Left hindlimb (tissue), 1 donor: ENCODE measurements around the gene EHBP1L1.

Source experiments
- DNase-seq: peaks from one replicate; pipeline ENCODE4 v3.0.0-alpha.2; 2018

EHBP1L1 gene

DNA sequence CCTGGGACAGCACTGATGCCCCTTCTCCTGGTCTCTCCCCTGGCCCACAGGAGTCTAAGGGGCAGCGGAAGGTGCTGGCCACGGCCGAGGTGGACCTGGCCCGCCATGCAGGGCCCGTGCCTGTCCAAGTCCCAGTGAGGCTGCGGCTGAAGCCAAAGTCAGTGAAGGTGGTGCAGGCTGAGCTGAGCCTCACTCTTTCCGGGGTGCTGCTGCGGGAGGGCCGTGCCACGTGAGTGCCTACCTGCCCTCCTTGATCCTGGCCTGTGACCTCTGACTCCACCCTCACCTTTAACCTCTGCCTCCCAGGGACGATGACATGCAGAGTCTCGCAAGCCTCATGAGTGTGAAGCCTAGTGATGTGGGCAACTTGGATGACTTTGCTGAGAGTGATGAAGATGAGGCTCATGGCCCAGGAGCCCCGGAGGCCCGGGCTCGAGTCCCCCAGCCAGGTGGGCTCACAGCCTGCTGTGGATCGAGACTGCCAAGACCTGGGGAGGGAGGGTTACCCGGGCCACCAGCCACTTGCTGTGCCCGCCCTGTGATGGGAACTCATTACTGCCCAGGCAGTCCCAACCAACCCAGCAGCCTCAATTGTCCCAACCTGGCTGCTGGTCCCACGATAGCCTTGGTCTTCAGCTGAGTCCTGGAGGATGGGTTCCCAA is 4.3 kb downstream of the EHBP1L1 start:
- DNase-seq, result no peak

DNA sequence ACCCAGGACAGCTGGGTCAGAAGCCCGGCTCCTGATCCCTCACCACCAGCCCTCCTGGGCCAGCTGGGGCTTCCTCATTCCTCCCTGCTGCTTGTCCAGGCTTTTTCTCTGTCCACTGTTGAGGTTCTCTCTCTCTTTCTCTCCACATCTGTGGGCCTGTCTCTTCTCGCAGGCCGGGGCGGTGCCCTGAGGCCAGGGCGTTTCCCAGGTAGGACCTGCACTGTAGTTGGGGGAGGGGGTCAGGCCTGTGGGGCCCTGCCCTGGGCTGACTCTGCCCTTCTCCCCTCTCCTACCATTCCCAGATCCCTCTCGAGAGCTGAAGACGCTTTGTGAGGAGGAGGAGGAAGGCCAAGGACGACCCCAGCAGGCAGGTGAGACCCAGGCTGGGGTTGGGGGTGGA is 4.9 kb downstream of the EHBP1L1 start:
- no peak for DNase-seq

DNA sequence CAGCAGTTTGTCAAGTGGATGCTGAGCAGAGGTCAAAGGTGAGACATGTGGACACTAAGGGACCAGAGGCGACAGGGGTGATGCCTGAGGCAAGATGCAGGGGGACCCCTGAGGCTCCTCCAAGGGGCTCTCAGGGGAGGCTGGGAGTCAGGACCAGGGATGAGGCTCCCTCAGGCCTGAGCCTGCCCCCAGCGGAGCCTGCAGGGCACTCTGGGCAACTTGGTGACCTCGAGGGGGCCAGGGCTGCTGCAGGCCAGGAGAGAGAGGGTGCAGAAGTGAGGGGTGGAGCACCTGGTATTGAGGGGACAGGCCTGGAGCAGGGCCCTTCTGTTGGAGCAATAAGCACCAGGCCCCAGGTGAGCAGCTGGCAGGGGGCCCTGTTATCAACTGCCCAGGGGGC is 6.1 kb downstream of the EHBP1L1 start:
- no peak for DNase-seq

DNA sequence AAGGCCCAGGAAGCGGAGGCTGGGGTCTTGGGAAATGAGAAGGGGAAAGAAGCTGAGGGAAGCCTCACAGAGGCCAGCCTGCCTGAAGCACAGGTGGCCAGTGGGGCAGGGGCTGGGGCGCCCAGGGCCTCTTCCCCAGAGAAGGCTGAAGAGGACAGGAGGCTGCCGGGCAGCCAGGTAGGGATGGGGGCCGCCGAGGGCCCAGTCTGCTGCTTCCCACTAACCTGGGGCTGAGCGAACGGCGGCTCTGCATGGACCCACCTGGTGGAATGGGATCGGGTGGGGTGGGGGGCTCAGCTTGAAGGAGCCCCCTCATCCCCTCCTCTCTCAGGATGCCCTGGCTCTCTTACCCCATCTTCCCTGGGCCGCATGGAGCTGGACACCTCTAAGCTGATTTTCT is 7.7 kb downstream of the EHBP1L1 start:
- no peak for DNase-seq

DNA sequence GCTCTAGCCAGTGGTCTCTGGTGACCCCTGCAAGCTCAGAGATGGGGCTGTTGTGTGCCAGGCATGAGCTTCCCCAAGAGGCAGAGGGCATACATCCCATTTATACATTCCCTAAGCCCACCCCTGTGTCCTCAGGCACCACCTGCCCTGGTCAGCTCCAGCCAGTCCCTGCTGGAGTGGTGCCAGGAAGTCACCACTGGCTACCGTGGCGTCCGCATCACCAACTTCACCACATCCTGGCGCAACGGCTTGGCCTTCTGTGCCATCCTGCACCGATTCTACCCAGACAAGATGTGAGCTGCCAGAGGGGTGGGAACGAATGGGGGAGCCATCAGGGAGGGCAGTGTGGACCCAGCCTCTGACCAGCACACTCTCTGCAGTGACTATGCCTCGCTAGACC is 8.3 kb downstream of the EHBP1L1 start:
- DNase-seq, result no peak

DNA sequence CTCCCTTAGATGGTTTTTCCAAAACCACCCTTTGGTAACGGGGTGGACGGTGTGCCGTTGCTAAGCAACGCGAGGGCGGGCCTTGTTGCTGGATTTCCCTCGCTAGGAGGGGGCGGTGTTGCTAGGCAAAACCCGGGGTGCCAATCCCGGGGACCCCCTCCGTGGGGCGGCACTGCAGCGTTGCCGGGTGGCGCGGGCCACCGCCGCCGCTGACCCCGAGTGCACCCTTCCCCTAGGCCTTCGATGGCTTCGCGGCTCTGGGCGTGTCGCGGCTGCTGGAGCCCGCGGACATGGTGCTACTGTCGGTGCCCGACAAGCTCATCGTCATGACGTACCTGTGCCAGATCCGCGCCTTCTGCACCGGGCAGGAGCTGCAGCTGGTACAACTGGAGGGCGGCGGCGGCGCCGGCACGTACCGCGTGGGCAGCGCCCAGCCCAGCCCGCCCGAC is 8.9 kb downstream of the EHBP1L1 start:
- no peak for DNase-seq

DNA sequence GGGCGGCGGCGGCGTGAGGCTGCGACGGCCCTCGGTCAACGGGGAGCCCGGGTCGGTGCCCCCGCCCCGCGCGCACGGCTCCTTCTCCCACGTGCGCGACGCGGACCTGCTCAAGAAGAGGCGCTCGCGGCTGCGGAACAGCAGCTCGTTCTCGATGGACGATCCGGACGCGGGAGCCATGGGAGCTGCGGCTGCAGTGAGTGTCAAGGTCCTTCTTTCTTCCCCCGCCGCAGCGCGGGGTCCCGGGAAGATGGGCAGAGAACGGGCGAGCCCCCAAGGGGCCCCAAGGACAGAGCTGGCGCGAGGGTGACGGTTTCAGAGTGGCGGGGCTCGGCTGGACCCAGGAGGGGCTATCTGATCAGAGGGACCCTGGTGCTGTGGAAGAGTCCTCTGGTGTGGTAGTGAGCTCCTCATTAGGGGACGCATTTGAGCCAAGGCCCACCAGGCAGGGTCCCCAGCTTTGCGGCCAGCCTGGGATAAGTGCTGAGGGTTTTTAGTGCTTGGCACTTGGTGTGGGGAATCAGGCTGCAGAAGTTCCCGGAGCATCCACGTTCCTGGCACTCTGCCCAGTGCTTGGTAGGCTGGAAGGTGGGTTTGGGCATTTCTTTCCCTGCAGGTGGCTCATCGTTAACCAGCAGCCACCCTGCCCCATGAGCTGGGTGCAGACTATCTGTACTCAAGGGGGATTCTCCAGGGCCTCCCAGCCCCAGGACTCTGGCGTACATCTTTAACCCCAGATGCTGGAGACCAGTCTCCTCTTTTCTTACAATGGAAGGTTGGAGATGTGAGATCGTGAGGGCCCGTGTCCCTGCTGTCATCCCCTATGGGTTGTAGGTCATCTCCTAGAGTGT is 9.8 kb downstream of the EHBP1L1 start:
- no peak for DNase-seq

DNA sequence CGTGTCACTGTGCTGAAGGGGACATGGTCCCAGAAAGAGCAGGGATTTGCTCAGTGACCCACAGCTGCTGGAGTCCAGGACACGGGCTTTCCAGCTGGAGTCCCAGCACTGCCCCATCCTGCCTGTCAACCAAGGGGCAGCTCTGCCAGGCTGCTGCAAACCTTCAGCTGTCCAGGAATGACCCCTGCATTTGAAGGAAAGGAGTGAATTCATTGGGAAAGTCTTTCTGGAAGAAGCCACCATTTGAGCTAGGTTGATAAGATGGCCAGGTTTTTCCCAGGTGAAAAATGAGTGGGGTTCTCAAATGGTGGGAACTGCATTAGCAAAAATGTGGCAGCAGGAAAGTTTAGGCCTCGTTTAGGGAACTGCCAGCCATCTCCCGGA is 10.4 kb downstream of the EHBP1L1 start:
- DNase-seq, result no peak

DNA sequence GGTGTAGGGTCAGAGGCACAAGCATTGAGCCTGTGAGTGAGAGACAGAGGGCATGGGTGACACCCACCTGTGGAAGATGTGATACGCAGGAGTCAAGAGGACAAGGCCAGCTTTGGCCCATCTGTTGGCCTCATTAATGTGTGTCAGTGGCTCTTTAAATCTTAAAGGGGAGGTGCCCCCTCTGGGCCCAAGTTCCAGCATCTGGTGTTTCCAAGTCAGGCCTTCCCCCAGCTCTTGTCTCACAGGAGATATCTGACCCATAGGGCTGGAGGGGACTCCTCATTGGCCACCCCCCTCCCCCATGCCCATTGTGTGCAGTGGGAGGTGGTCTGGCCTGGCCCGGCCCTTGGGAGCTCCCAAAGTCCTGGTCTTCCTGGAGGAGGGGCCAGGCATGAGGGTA is 10.8 kb downstream of the EHBP1L1 start:
- DNase-seq, result no peak

DNA sequence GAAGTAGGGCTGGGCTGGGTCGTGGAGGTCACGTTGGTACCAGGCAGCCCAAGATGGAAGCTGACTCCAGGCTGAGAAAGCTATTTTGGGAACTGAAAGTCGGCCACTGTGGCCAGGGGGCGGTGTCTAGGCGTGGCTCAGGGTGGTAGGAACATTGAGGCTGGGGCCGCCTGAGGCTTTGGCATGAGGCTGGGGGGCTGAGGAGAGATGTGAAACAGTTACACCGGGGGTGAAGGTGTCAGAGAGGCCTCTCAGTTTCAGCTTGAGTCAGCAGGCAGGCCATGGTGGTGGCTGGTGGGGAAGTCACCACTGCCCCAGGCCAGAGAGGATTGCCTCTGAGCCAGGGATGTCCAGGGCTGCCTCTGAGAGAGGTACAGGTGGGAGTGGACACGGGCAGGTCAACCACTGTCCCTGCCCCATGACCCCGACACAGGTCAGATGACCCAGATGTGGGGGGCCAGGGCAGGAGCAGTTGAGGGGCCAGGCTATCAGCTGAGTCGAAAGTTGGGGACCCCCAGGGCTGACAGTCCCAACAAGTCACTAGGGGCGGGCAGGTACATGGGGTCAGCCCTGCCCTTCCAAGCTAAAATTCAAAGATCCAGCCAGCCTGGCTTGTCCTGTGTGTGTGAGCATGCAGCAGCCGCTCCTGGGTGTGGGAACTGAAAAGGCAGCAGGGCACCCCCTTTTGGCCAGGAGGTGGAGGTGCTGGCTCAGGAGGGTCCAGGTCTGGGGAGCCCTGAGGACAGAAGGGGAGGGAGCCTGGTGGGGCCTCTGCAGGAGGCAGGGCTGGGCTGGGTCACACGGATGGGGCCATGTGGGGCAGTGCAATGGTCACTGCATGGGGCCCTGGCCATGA is 12.6 kb downstream of the EHBP1L1 start:
- no peak for DNase-seq

DNA sequence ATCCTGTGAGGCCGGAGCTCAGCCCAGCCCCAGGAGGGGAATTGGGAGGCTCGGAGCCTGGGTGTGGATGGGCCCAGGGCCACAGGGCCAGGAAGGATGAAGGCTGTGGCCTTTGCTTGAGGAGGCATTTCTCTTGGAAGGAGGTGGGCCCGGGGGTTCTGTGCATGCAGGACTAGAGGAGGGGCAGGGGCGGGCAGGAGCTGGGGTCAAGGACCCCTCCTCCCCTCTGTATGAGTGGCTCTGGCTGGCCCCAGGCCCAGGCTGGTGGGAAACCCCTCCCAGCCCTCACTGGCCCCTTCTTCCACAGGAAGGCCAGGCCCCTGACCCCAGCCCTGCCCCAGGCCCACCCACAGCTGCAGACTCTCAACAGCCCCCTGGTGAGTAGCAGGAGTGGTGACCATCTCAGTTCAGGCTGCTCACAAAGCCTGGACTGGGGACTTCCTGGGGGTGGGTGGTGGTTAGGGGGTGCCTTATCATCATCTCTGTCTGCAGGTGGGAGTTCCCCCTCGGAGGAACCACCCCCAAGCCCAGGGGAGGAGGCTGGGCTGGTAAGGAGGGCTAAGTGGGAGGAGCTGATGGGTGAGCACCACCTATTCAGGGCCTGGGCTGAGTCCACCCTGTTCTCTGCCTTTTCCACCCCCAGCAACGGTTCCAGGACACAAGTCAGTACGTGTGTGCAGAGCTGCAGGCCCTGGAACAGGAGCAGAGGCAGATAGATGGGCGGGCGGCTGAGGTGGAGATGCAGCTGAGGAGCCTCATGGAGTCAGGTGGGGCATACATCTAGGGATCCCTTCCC is 13.8 kb downstream of the EHBP1L1 start:
- DNase-seq, result no peak

DNA sequence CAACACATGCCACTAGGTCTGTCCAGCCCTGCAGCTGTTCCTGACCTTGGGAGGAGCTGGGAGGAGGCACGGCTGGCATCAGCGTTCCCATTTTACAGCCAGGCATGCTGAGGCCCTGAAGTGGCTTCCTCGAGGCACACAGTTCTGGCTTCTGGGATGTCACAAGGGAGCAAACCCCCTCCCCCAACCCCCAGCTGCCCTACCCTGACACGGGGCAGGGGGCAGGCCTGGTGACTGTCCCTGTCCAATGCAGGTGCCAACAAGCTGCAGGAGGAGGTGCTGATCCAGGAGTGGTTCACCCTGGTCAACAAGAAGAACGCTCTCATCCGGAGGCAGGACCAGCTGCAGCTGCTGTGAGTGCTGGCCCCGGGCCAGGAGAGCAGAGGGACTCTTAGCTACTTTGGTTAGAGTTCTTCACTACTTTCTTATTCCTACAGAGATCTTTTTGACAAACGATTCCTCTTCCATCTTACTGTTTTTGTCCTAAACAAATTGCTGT is 14.4 kb downstream of the EHBP1L1 start:
- DNase-seq, result peak; percentile 79

DNA sequence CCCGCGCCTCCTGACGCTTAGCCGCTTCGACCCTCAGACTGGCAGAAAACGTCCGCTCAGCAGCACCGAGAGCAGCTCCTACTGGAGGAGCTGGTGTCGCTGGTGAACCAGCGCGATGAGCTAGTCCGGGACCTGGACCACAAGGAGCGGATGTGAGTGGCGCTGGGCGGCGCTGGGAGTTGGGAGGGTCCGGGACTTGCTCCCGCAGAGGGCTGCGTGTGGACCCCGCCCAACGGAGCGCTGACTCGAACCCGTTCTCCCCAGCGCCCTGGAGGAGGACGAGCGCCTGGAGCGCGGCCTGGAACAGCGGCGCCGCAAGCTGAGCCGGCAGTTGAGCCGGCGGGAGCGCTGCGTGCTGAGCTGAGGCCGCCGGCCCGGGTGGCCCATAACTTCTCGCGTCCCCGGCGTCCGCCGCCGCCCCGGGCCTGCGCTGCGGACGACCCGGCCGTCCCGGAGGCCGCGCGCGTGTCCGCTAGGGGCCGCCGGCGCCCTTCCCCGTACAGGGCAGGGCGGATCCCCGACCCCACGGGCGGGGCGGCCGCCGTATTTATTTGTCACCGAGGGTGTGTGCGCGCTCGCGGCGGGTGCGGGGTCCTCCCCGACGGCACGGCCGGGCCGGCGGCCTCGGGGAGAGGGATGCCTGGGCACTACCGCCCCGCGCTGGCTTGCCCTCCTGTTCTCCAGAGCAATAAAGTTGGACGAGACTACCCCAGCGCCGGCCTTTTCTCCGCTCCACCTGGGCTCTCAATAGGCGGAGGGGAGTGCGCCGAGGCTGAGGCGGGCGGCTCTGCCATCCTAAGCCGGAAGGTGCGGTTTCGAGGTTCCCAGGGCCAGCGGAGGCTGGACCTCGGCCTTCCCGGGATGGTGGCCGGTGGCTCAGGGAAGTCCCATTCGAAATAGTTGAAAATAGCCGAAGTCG is 16.3 kb downstream of the EHBP1L1 start:
- peak; percentile 77 for DNase-seq

DNA sequence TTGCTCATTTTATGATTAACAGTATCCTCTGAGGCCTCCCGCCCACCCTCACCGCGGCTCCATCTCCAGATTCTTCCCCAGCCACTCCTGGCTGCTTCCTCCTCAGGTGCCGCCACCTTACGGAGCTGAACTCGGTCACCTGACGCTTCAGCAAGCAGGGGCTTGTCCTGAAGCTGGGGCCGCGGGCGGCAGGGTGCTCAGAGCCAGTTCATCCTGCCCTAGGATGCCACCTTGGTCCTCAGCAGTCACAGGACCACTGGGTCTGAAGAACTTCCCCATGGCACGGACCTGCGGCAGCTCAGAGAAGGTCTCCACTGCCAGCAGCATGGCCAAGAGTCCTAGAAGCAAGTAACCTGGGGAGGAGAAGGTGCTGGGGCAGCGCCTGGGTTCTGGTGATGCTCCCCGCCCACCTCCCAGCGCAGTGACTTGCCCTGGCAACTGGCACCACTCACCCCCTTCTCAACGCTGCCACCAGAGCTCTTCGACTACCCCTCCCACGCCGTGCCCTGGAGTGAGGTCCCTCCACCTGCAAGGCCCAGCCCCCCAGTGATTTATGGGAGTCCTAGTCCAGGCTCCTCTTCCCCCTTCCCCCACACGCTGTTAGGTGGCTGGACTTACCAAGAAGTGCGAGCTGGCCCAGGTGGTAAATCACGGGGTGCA is 17.1 kb downstream of the EHBP1L1 start:
- DNase-seq, result no peak

DNA sequence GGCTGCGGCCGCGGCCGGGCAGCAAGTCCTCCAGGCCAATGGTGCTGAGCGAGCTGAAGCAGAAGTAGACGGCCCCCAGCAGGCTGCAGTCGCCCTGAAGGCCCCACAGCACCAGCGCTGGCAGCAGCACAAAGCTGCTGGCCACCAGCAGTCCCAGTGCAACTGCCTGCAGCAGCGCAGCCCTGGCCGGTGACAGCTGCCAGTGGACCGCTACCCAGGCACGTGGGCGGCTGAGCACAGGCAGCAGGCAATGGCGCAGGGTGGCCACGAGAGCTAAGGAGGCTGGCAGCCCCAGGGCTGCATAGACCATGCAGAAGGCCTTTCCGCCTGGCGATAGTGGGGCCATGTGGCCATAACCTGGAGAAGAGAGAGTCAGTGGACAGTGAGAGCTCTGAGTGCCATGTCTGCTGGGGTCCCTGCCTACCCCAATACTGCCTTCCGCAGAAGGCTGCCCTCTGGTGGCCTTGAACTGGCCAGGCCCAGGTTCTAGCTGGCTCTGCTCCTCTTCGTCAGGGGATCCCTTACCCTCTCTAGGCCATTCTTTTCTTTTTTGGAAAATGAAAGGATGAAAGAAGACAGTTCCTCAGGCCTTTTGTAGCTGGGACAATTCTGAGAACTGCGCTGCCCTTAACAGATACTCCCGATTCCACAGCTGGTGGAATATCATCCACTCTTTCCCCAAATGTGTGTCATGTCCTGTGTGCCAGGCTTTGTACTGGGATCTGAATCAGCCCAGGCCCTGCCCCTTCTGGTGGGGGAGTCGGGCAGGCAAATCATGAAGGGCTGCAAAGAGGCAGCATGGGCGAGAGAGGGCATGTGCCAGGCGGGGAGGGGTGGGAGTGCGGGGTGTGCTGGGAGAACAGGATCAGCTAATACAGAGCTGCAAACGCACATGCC is 17.9 kb downstream of the EHBP1L1 start:
- no peak for DNase-seq

DNA sequence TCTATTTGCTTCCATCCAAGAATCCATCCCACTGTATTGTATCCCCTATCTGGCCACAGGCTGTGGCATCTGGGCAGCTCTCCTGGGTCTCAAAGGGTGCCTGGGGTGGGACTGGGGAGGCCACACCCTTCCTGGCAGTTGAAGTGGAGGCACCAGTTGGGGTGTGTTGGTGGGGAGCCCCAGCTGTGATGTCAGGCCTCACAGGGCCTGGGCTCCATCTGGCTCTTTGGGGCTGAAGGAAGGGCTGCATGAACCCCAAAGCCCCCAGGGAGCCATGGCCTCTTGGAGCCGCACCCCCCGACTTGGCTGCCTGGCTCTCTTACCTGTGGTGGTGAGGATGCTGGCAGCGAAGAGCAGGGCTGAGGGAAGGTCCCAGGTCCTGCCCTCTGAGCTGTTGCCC is 19.3 kb downstream of the EHBP1L1 start:
- DNase-seq, result no peak

DNA sequence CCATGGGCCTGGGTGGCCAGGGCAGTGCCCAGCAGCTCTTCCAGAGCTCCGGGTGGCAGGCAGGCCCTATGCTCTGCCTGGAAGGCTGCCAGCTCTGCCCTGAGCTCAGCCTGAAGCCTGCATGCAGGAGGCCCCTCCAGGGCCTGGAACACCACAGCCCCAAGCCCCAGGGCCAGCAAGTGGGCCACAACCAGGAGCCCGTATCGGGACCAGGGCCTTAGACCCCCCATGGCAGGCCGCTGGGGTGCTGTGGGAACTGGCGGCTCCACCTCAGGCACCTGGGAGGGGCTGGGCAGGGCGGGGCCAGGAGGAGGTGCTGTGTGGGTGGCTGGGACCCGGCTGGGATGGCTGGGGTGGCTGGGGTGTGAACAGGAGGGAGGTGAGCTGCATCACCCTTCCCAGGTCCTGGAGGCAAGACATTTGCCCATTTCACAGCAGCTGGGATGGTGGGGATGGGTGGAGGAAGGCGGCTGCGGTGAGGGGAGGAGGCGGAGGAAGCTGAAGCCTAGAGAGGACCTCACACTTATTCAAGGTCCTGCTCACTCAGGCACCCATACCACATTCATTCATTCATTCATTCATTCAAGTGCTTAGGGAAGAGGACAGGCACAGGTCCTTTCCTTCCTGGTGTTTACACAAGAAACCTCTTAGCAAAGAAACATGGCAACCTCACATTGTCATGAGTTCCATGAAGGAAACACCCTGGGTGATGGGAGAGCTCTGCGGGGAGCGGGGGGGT is 19.9 kb downstream of the EHBP1L1 start, which contains the start of gene KCNK7:
Gene KCNK7 (minus strand): TSS at position 258 of the 739 bp plus-strand sequence. CDS start 28 bp downstream, at position 230.
- DNase-seq, result no peak

DNA sequence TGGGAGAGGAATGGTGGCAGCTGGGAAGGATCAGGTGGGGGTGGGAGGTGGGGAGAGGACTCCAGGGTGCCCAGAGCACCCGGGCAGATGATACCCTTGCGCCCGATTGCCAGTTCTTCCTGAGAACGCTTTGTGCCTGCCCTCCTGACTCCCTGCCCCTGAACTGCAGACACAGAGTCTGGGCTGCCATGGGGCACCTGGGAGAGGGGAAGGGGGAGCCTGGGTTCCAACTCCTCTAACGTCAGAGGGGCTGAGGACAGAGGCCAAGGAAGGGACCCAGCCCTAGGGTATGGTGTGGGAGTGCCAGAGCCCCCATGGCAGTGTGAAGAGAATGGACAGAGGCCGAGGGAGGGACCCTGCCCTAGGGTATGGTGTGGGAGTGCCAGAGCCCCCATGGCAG is 20.7 kb downstream of the EHBP1L1 start:
- no peak for DNase-seq

DNA sequence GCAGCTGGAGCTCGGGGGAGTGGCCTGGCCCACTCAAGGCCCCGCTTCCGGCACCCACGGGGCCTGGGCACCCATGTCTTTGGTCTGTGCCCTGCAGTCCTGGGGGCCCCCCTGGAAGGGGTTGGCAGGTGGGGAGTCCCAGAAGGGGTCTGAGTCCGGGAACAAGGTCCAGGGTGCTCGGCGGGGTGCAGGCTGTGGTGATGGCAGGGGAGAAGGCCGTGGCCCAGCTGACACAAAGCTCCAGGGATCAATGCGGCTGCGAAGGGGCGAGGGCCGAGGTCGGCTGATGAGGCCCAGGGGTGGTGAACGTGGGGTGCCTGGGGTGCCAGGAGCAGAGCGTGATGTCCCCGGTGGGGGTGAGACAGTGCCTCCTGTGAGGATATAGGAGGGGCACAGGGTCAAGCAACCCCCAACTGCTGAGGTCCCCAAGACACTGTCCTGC is 22.4 kb downstream of the EHBP1L1 start:
- no peak for DNase-seq
